ENCODE results near the gene SDR39U1. TPM values are rescaled to one million over a fixed set of nuclear protein-coding genes. Genes with fewer than 3 reads are reported as not detected.

Gene SDR39U1
- total RNA-seq, 4 donors from 2014 or later: 16.1 to 36.0 (median 20.4) TPM

GRCh38 chr14:24416932-24417619, 25.5 kb downstream of the SDR39U1 start:
- no peak for DNase-seq
- intact Hi-C loops (cut with DNase I): no loop called here
- Histone ChIP-seq H3K9me3 (no peaks in the 10 kb centered on the region), H3K27me3 (no peaks in the 10 kb centered on the region), H3K36me3 (peaks cover 0 to 38% (median 14%) of the 10 kb centered on the region in 3 donors), H3K4me1 (peaks cover 6 to 24% (median 15%) of the 10 kb centered on the region in 3 donors), H3K4me3 (no peak overlapping the region), H3K27ac (no peak overlapping the region)
- WGBS, 2 donors: 76 to 83% methylated on average over 5 to 10 of the region's 16 CpGs
- TF ChIP-seq POLR2A (IDR thresholded peaks at IDR 0.05) (no peak), CTCF (IDR thresholded peaks at IDR 0.05) (no peak)

- intact Hi-C loops (cut with DNase I): no loop called here
- Histone ChIP-seq H3K4me1 (peaks cover 6 to 29% (median 15%) of the 10 kb centered on the region in 3 donors), H3K36me3 (peaks cover 0 to 44% (median 14%) of the 10 kb centered on the region in 3 donors), H3K4me3 (no peak overlapping the region), H3K27me3 (no peaks in the 10 kb centered on the region), H3K9me3 (no peaks in the 10 kb centered on the region), H3K27ac (no peak overlapping the region)
- TF ChIP-seq CTCF (IDR thresholded peaks at IDR 0.05) (no peak), POLR2A (IDR thresholded peaks at IDR 0.05) (no peak)
- WGBS, 2 donors: 74 to 88% methylated on average over 7 to 13 of the region's 19 CpGs
- no peak for DNase-seq
These were observed 26.2 kb downstream of the SDR39U1 start for GRCh38 chr14:24416254-24416931.

- TF ChIP-seq POLR2A (IDR thresholded peaks at IDR 0.05) (no peak), CTCF (IDR thresholded peaks at IDR 0.05) (no peak)
- H3K4me1 ChIP-seq: peaks cover 6 to 29% (median 15%) of the 10 kb centered on the region in 3 donors
- no peak for DNase-seq
- H3K27me3 ChIP-seq: no peaks in the 10 kb centered on the region
- no peaks in the 10 kb centered on the region for H3K9me3 ChIP-seq
- intact Hi-C loops (cut with DNase I): no loop called here
- H3K36me3 ChIP-seq: peaks cover 0 to 51% (median 14%) of the 10 kb centered on the region in 3 donors
- WGBS, 2 donors: 85 to 91% methylated on average over 17 to 19 of the region's 25 CpGs
- no peak overlapping the region for H3K4me3 ChIP-seq
- no peak overlapping the region for H3K27ac ChIP-seq
These were observed 26.9 kb downstream of the SDR39U1 start for GRCh38 chr14:24415421-24416253.

GRCh38 chr14:24414732-24415420, 27.7 kb downstream of the SDR39U1 start:
- DNase-seq: no peak
- peaks cover 6 to 29% (median 15%) of the 10 kb centered on the region in 3 donors for H3K4me1 ChIP-seq
- H3K27me3 ChIP-seq: no peaks in the 10 kb centered on the region
- peaks cover 0 to 59% (median 14%) of the 10 kb centered on the region in 3 donors for H3K36me3 ChIP-seq
- TF ChIP-seq POLR2A (IDR thresholded peaks at IDR 0.05) (no peak), CTCF (IDR thresholded peaks at IDR 0.05) (no peak)
- H3K27ac ChIP-seq: no peak overlapping the region
- WGBS, 2 donors: 83 to 85% methylated on average over 6 to 14 of the region's 15 CpGs
- intact Hi-C loops (cut with DNase I): no loop called here
- H3K9me3 ChIP-seq: no peaks in the 10 kb centered on the region
- H3K4me3 ChIP-seq: no peak overlapping the region

Measured in esophagus squamous epithelium (tissue), 5 donors.